IPS-15b (cell line): Measurements from ENCODE around the gene DNAJC11.
"Not testable (repeated sequence)": the region's sequence is repeated elsewhere in the genome, so short reads cannot be mapped to it uniquely, and the experiment has no call there.

Experiments
- H3K27me3 ChIP-seq: one replicate; pipeline ENCODE4 v1.6.1; 2013; ENCODE audit warnings: low read length; ENCODE audit not compliant: control insufficient read depth, insufficient read depth
- H3K36me3 ChIP-seq: one replicate; pipeline ENCODE4 v1.6.1; 2013; ENCODE audit warnings: low read length; ENCODE audit not compliant: control insufficient read depth, insufficient read depth
- H3K4me1 ChIP-seq: one replicate; pipeline ENCODE4 v1.6.1; 2013; ENCODE audit warnings: mild to moderate bottlenecking, low read length; ENCODE audit not compliant: control insufficient read depth, insufficient read depth
- H3K4me3 ChIP-seq: one replicate; pipeline ENCODE4 v1.5.1; 2013; ENCODE audit warnings: low read depth, low read length
- H3K9ac ChIP-seq: one replicate; pipeline ENCODE4 v1.6.1; 2013; ENCODE audit warnings: low read depth, mild to moderate bottlenecking, low read length
- H3K9me3 ChIP-seq: one replicate; pipeline ENCODE4 v1.6.1; 2013; ENCODE audit warnings: mild to moderate bottlenecking, low read length; ENCODE audit not compliant: control insufficient read depth, insufficient read depth

The DNAJC11 gene

DNA sequence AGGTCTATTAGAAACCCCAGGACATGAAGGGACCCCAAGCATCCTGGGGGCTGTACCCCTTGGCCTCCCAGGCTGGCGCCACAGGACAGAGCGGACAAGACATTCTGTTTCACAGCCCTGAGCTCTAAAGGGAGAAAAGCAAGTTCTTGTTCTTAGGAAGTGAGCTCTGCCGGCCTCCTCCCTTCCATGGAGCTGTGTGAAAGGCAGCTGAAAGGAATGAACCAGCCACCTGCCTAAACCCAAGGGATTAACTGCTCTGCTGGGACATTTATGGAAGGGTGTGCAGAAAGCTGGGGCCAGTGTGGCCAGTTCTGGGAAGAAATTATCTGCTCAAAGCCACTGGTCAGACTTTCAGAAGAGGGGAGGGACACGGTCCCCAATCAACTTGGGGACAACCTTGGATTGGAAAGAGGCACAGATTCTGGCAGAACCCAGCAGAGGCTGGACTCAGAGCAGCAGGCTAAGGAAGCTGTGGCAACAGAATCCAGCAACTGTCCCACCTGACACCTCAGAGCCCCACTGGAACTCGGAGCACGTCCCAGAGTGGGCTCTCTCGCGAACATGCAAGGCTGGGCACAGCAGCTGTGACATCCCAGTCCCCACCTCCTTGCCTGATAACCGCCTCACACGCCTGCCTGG lies 101.1 kb downstream of the DNAJC11 start:
- Histone ChIP-seq H3K9me3 (no peaks in the 10 kb centered on the region), H3K4me3 (peak overlapping the region; percentile 85), H3K36me3 (peaks cover 32% of the 10 kb centered on the region), H3K27me3 (no peaks in the 10 kb centered on the region), H3K9ac (peak overlapping the region; percentile 74), H3K4me1 (peaks cover 13% of the 10 kb centered on the region)

- peaks cover 37% of the 10 kb centered on the region for H3K36me3 ChIP-seq
- not testable (repeated sequence) for H3K9me3 ChIP-seq, H3K27me3 ChIP-seq
- peak overlapping the region; percentile 85 for H3K4me3 ChIP-seq
- H3K9ac ChIP-seq = peak overlapping the region; percentile 74
- peaks cover 13% of the 10 kb centered on the region for H3K4me1 ChIP-seq
These were observed 101.6 kb downstream of the DNAJC11 start for GRCh38 chr1:6599991-6600390.

- Histone ChIP-seq H3K9me3 (no peaks in the 10 kb centered on the region), H3K4me1 (peaks cover 12% of the 10 kb centered on the region), H3K4me3 (no peak overlapping the region), H3K36me3 (peaks cover 42% of the 10 kb centered on the region), H3K27me3 (no peaks in the 10 kb centered on the region), H3K9ac (no peak overlapping the region)
These were observed 102.3 kb downstream of the DNAJC11 start for GRCh38 chr1:6599141-6599975.

- peaks cover 57% of the 10 kb centered on the region for H3K36me3 ChIP-seq
- H3K27me3 ChIP-seq = no peaks in the 10 kb centered on the region
- H3K4me3 ChIP-seq = no peak overlapping the region
- no peak overlapping the region for H3K9ac ChIP-seq
- H3K9me3 ChIP-seq = no peaks in the 10 kb centered on the region
- peaks cover 7% of the 10 kb centered on the region for H3K4me1 ChIP-seq
These were observed 103.9 kb downstream of the DNAJC11 start for GRCh38 chr1:6597777-6598131.

DNA sequence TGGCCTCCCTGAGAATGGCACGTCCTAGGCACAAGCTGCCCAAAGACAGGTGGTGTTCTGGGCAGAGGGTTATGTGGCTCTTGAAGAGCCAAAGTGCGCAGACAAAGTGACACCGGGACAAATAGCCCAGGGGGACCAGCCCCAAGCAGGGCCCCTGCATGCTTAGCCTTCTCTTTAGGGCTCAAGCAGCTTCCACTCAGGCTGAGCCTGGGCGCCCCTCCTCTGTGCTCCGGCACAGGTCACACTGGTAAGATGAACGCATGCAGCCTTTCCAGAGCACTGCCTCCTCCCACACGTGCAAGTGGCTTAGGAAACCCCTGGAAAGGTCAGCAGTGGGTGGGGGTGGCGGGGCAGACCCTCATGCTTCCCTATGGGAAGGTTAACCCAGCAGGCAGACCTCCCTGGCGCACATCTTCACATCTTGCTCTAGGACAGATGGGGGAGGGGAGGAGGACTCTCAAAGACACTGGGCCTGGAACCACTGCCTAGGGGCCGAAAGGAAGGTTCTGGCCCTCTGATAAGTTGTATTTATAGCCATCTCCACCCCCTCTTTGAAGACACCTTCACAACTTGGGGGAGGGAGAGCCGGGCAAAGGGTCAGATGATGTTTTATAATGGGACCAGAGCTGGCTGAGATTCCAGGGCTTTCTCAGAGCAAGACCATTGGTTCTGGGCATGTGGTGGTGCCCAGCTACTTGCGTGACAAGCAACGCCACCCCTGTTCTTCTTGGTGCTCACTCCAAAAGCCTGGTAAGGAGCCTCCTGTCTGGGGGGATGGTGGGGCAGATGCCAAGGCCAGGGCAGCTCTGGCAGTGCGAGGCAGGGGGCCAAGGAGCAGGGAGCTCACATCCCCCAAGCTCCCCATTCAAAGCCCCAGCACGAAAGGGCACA lies 104.5 kb downstream of the DNAJC11 start:
- Histone ChIP-seq H3K4me3 (no peak overlapping the region), H3K4me1 (peaks cover 7% of the 10 kb centered on the region), H3K9ac (no peak overlapping the region), H3K9me3 (no peaks in the 10 kb centered on the region), H3K36me3 (peaks cover 62% of the 10 kb centered on the region), H3K27me3 (no peaks in the 10 kb centered on the region)

DNA sequence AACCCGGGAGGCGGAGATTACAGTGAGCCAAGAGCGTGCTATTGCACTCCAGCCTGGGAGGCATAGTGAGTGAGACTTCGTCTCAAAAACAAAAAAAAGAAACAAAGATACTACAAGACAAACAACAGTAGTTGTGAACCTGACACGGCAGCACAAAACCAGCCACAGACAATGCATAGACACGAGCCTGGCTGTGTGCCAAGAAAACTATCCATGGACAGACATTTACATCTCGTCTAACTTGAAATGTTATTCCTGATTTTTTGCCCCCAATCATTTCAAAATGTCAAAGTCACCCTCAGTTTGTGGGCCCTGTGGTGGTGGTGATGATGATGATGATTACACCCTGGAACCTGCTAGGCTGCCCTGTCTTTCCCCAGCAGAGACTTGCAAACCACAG lies 105.3 kb downstream of the DNAJC11 start:
- Histone ChIP-seq H3K9me3 (no peaks in the 10 kb centered on the region), H3K27me3 (no peaks in the 10 kb centered on the region), H3K36me3 (peaks cover 62% of the 10 kb centered on the region), H3K4me3 (no peak overlapping the region), H3K4me1 (peaks cover 7% of the 10 kb centered on the region), H3K9ac (no peak overlapping the region)

DNA sequence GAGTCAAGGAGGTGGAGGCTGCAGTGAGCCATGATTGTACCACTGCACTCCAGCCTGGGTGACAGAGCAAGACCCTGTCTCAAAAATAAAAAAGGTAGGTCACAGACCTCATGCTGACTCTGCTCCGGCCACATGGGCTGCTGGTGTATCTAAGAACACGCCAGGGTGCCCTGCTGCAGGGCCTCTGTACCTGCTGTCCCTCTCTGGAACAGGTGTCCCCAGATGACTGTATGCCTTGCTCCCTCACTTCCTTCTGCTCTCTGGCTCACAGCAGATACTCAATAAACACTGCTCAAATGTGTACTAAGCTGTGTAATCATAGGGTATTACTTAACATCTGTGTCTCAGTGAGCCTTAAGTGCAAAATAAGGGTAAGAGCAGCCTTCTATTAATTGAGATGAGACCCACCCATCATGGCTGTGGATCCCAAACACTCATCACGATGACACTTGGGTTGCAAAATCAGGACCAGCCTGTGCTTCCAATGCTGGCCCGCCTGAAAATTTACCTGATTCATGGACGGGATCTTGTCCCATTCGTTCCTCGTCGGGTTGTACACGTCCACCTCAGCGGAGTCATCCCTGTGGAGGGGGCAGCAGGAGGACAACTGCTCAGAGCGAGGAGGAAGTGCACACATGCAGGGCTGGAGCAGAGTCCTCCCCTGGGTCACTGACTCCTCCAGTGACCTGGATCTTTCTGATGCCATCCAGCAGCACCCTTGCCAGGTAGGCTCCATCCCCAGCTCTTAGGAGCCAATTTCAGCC lies 106.5 kb downstream of the DNAJC11 start:
- H3K36me3 ChIP-seq = peaks cover 62% of the 10 kb centered on the region
- H3K9ac ChIP-seq = no peak overlapping the region
- H3K4me1 ChIP-seq = peaks cover 3% of the 10 kb centered on the region
- H3K9me3 ChIP-seq = no peaks in the 10 kb centered on the region
- no peaks in the 10 kb centered on the region for H3K27me3 ChIP-seq
- H3K4me3 ChIP-seq = no peak overlapping the region

DNA sequence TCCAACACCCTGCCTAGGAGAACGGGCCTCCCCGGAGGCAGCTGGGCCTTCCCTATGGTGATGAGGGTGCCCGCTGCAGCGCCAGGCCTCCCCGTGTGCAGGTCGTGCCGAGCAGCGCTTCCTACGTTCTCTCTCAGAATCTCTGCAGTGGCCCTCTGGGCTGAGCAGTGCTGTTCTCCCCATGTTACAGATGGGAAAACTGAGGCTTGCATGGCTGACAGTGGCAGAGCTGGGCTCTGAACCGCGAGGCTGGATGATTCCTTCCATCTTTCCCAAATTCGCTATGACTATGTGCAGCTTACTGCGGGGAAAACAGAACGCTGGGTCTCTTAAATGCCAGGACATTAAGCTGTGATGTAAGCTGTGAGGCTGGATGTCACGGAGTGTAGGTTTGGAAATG lies 107.8 kb downstream of the DNAJC11 start:
- Histone ChIP-seq H3K9ac (no peak overlapping the region), H3K27me3 (no peaks in the 10 kb centered on the region), H3K4me1 (no peaks in the 10 kb centered on the region), H3K4me3 (no peak overlapping the region), H3K9me3 (no peaks in the 10 kb centered on the region), H3K36me3 (peaks cover 62% of the 10 kb centered on the region)

DNA sequence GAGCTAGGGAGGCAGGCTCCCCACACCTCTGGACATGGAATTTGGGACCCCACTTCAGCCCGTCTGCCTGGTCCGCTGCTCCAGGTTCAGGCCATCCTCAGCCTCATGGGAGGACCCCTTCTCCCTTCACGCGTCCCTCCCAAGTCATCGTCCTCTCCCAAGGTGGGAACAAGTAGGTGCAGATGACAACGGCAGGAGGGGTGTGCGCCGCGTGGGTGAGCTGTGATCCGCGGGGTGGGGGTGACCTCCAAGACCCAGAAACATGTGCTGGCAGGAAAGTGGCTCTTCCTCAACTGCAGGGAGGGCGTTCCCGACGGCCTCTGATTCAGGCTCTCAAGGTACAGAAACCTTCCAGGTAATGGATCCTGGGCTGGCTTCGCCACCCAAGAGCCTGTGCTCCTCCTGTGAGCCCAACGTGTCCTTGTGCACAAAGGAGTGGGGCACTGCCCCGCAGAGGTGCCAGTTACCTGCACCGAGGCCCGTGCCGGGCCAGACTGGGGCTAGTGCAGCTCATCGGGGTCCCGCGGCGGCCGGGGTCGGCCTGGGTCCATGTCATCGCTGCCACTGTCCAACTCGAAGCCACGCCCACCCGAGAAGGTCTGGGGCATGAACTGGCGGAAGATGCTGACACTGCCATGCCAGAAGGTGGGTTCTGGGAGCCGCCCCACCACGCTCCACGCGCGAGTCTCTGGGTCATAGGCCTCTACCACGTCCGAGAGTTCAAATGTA lies 108.6 kb downstream of the DNAJC11 start:
- H3K4me1 ChIP-seq = no peaks in the 10 kb centered on the region
- no peaks in the 10 kb centered on the region for H3K27me3 ChIP-seq
- H3K36me3 ChIP-seq = peaks cover 64% of the 10 kb centered on the region
- no peaks in the 10 kb centered on the region for H3K9me3 ChIP-seq
- no peak overlapping the region for H3K4me3 ChIP-seq
- H3K9ac ChIP-seq = no peak overlapping the region

DNA sequence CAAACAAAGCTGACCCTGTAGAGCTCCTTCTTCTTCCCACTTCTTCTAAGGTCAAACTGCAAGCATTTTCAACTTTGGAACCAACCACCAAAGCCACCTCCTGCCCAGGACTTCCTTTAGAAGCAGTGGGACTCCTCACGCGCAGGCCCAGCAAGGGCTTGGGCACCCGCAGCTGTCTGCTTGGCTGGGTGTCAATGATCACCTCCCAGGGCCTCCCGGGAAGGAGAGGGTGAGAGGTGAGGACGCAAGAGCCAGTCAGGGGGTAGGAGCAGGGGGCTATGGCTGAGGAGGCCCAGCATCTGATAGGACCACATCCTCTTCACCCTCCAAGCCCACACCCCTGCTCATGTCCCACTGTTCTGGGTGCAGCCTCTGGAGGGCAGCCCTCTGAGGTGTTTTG lies 109.2 kb downstream of the DNAJC11 start:
- no peaks in the 10 kb centered on the region for H3K4me1 ChIP-seq

GRCh38 chr1:6591644-6592043 lies 110.0 kb downstream of the DNAJC11 start:
- H3K36me3 ChIP-seq = peaks cover 57% of the 10 kb centered on the region

More for the DNA sequence above, 109.2 kb downstream of the DNAJC11 start:
- Histone ChIP-seq H3K9ac (no peak overlapping the region), H3K36me3 (peaks cover 64% of the 10 kb centered on the region), H3K27me3 (no peaks in the 10 kb centered on the region), H3K9me3 (no peaks in the 10 kb centered on the region), H3K4me3 (no peak overlapping the region)

More at GRCh38 chr1:6591644-6592043, 110.0 kb downstream of the DNAJC11 start:
- no peaks in the 10 kb centered on the region for H3K9me3 ChIP-seq
- H3K4me1 ChIP-seq = no peaks in the 10 kb centered on the region
- no peaks in the 10 kb centered on the region for H3K27me3 ChIP-seq
- H3K9ac ChIP-seq = no peak overlapping the region
- H3K4me3 ChIP-seq = no peak overlapping the region
